Activated CD4-positive, CD25-positive, alpha-beta regulatory T cell (primary cell): ENCODE results near the gene DDX10.
A peak's percentile ranks its signal among the peaks of the same experiment; 100 is the strongest.
"Not testable (repeated sequence)": the region's sequence is repeated elsewhere in the genome, so short reads cannot be mapped to it uniquely, and the experiment has no call there.

Experiments
- DNase-seq, 4 experiments: peaks; one replicate each; lab custom pipeline; 2025; lab: John Stamatoyannopoulos, UW

DDX10 gene

GRCh38 chr11:108664730-108665525, at the start of gene DDX10:
TSS of gene DDX10 (plus strand) at chr11:108665069. CDS start at chr11:108665154, 85 bp downstream.
- peak; percentile 91 to 97 (median 94) for DNase-seq

DNA sequence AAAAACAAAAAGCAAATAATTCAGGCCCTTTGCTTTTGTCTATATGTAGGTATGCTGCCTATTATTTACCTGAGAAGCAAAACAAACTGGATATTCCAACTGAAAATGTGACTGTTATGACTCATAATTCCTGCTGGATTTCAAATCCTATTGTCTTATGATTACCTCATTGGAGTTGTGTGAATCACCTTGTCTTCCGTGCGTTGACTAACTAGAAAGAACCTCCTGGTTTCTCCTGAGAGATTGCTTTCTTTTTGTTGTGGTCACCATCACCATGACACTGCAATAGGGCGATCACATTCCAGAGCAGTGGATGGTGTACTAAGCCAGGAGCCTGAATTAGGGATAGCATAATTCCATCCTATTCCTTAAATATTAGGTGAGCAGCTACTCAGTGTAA, 48.3 kb upstream of the DDX10 start:
- no peak for DNase-seq

DNA sequence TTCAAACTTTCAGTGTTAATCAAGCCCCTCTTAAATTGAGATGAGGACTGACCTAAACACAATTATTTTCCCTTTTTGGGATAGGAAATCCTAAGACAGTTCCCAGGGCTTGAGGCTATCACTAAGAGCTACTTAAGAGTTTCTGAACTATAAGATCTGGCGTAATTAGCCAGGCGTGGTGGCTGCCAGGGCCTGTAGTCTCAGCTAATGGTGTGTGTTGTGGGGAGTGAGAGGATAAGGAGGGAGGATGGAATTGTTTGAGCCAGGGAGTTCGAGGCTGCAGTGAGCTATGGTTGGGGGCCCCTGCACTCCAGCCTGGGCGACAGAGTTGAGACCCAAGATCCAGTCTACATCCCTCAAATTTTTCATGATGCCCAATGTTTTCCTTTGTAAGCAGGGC, 47.8 kb upstream of the DDX10 start:
- no peak for DNase-seq

DNA sequence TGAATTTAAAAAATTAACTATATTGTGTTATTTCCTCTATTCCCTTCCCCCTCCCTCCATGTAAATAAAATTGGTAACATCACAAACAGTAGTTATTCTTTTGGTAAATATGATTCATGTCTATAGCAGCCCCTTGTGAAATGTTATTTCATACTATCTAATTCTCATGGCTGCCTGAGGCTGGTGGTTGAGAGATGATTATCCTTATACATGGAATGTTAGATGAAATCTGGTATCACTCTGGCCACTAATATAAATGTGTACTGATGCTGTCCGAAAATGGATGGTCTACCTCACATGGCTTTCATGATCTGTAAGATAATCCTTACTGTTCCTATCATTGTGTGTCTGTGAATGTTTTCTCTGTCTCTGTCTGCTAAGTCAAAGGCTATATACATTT, 46.3 kb upstream of the DDX10 start:
- no peak for DNase-seq

GRCh38 chr11:108620958-108621772, 43.7 kb upstream of the DDX10 start:
- no peak for DNase-seq

GRCh38 chr11:108622341-108622740, 42.5 kb upstream of the DDX10 start:
- DNase-seq: no peak

- no peak for DNase-seq
Observed at GRCh38 chr11:108624196-108624925, 40.5 kb upstream of the DDX10 start.

- DNase-seq: no peak
Observed at GRCh38 chr11:108628326-108628725, 36.5 kb upstream of the DDX10 start.

- no peak for DNase-seq
Observed at GRCh38 chr11:108628812-108629211, 36.1 kb upstream of the DDX10 start.

DNA sequence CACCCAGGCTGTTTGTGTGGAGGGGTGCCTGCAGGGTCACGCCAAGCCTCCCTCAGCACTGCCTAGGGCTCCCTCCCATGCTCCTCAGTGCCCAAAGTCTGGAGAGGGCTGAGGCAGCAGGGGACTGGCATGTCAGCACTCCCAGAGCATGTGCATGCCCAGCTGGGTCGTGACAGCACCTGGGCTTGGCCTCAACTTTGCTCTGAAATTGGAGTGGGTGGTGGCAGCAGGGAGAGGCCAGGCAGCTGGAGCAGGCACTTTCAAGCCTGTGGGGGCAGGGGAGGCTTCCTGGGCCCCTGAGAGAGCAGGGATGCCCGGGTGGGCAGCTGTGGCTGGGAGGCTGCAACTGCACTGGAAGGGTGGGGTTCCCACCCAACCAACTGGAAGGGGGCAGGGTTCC, 35.6 kb upstream of the DDX10 start:
- no peak for DNase-seq

GRCh38 chr11:108632041-108632704, 32.7 kb upstream of the DDX10 start:
- DNase-seq: no peak

- DNase-seq: no peak
Observed at GRCh38 chr11:108635106-108635505, 29.8 kb upstream of the DDX10 start.

DNA sequence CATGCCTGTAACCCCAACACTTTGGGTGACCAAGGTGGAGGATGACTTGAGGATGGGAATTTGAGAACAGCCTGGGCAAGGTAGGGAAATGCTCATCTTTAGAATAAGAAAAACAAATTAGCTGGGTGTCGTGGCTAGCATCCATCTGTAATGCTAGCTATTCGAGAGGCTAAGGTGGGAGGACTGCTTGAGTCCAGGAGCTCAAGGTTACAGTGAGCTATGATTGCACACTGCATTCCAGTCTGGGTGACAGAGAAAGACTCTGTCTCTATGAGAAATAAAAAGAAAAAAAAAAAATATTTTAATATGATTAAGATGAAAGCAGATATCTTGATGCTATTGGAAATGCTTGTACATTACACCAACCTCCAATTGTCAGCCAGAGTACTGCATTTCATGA, 28.6 kb upstream of the DDX10 start:
- no peak for DNase-seq

DNA sequence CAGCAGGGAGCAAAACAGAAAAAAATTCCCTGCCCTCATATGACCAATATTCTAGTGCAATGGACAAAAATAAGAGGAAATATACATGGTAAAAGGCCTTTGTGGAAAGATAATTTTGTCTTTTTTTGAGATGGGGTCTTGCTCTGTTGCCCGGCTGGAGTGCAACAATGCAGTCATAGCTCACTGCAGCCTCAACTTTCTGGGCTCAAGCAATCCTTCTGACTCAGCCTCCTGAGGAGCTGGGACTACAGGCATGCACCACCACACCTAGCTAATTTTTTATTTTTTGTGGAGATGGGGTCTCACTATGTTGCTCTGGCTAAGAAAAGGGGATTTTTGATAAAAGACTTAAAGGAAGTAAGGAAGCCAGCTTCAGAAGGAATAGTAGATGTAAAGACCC, 25.7 kb upstream of the DDX10 start:
- no peak for DNase-seq

- DNase-seq: not testable (repeated sequence)
Observed at GRCh38 chr11:108641752-108642151, 23.1 kb upstream of the DDX10 start.

GRCh38 chr11:108643974-108644373, 20.9 kb upstream of the DDX10 start:
- DNase-seq: no peak

DNA sequence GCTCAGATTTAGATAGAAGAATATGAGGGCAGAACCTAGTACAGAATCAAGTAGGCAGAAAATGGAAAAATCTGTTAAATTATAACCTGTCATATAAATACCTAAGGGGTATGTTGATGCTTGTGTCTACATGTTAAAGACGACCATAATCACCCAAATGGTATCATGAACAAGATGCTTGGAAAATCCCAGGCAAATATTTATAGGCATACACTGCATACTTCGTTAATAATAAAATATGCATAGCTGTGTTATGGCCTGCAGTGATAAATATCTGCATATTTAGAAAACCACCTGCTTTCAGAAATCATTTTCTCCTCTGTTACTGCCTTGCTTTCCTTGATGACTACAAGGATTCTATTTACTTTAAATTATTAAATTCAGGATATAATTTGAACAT, 18.9 kb upstream of the DDX10 start:
- no peak for DNase-seq

GRCh38 chr11:108647387-108647700, 17.5 kb upstream of the DDX10 start:
- no peak for DNase-seq

DNA sequence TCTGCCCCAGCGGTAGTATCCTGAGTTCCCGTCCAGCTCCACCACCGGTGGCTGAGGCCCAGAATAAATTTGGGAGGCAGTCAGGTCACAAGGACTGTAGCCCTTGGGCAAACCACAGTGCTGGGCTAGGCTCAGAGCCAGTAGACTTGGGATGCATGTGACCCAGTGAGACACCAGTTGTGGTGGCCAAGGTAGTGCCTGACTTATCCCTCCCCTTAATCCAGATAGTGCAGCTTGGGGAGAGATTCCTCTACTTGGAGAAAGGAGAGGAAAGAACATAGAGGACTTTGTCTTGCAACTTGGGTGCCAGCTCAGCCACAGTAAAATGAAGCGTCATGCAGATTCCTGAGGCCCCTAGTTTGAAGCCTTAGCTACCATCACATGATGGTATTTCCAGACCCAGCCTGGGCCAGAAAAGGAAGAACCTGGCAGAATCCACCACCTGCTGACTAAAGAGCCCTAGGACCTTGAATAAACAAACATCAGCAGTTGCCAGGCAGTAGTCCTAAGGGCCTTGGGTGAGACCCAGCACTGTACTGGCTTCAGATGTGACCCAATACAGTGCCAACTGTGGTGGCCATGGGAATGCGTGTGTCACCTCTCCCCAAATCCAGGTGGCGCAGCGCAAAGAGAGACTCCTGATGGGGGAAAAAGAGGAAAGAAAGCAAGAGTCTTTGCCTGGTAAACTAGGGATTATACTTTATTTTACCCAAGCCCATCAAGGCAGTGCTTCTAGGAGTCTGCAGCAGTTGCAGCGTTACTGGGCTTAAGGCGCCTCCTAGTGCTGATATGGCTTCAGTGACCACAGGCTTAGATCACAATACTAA, 17.0 kb upstream of the DDX10 start:
- peak; percentile 8 to 26 (median 16) for DNase-seq

- DNase-seq: no peak
Observed at GRCh38 chr11:108648528-108648885, 16.4 kb upstream of the DDX10 start.

- not testable (repeated sequence) for DNase-seq
Observed at GRCh38 chr11:108654100-108654499, 10.8 kb upstream of the DDX10 start.
